ENCODE results near the gene SMAD4.

DNA sequence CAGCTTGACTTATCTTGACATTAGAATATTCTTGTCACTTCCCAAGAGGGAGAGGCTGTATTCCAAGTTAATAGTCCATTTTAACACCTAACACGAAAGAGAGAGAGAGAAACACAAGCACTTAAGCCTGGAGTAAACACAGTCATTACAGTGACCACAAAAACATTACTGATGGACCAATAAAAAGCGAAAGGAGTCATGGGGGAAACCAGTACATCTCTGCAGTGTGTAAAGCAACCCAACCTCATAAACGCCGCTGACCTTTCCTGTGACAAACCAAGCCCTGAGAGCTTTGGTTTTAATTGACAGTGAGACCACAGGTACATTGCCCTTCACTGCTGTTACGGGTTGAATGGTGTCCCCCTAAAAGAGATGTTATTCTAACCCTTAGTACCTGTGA, 78.3 kb downstream of the SMAD4 start:
- TF ChIP-seq POLR2AphosphoS5 (IDR thresholded peaks at IDR 0.05) (no peak), CTCF (IDR thresholded peaks at IDR 0.05) (no peak), POLR2A (IDR thresholded peaks at IDR 0.05; ENCODE audit: low read depth) (no peak)

All from esophagus muscularis mucosa (tissue), 3 donors.